ENCODE data around the gene CORIN.
A peak's percentile ranks its signal among the peaks of the same experiment; 100 is the strongest.
"Not testable (repeated sequence)": the region's sequence is repeated elsewhere in the genome, so short reads cannot be mapped to it uniquely, and the experiment has no call there.

CORIN gene

GRCh38 chr4:47718696-47719095 lies 119.2 kb downstream of the CORIN start:
- DNase-seq = no peak

- DNase-seq = no peak
These were observed 120.7 kb downstream of the CORIN start for GRCh38 chr4:47717188-47717587.

- DNase-seq = no peak
These were observed 122.0 kb downstream of the CORIN start for GRCh38 chr4:47715716-47716416.

- no peak for DNase-seq
These were observed 123.6 kb downstream of the CORIN start for GRCh38 chr4:47714269-47714668.

GRCh38 chr4:47713129-47713834 lies 124.6 kb downstream of the CORIN start:
- no peak for DNase-seq

GRCh38 chr4:47711646-47712045 lies 126.2 kb downstream of the CORIN start:
- no peak for DNase-seq

GRCh38 chr4:47711183-47711582 lies 126.7 kb downstream of the CORIN start:
- DNase-seq = no peak

- DNase-seq = not testable (repeated sequence)
These were observed 131.5 kb downstream of the CORIN start for GRCh38 chr4:47706352-47706751.

- no peak for DNase-seq
These were observed 132.4 kb downstream of the CORIN start for GRCh38 chr4:47705326-47705981.

GRCh38 chr4:47704693-47705325 lies 133.1 kb downstream of the CORIN start:
- no peak for DNase-seq

GRCh38 chr4:47703956-47704355 lies 133.9 kb downstream of the CORIN start:
- DNase-seq = no peak

- DNase-seq = no peak
These were observed 134.9 kb downstream of the CORIN start for GRCh38 chr4:47703008-47703407.

- no peak for DNase-seq
These were observed 136.6 kb downstream of the CORIN start for GRCh38 chr4:47701286-47701685.

- DNase-seq = no peak
These were observed 139.0 kb downstream of the CORIN start for GRCh38 chr4:47698837-47699236.

- DNase-seq = no peak
These were observed 141.0 kb downstream of the CORIN start for GRCh38 chr4:47696823-47697222.

GRCh38 chr4:47695260-47695659 lies 142.6 kb downstream of the CORIN start:
- DNase-seq = no peak

- DNase-seq = no peak
These were observed 143.5 kb downstream of the CORIN start for GRCh38 chr4:47694322-47694721.

- no peak for DNase-seq
These were observed 145.2 kb downstream of the CORIN start for GRCh38 chr4:47692691-47693090.

GRCh38 chr4:47691757-47692383 lies 146.0 kb downstream of the CORIN start:
- DNase-seq = not testable (repeated sequence)

GRCh38 chr4:47690611-47691010 lies 147.3 kb downstream of the CORIN start:
- DNase-seq = no peak

GRCh38 chr4:47686294-47686872 lies 151.5 kb downstream of the CORIN start:
- DNase-seq = peak; percentile 56

- no peak for DNase-seq
These were observed 162.1 kb downstream of the CORIN start for GRCh38 chr4:47675806-47676205.

- no peak for DNase-seq
These were observed 163.7 kb downstream of the CORIN start for GRCh38 chr4:47674144-47674543.

Measured in activated gamma-delta T cell treated with Interleukin-2 at 50 U/mL for 16 hours (primary cell).